GM19438 (cell line): ENCODE measurements around the gene PSMB3.

Experiments
- ATAC-seq: cut with Tn5 transposase; IDR thresholded peaks from one replicate; pipeline ENCODE4 v1.9.1; 2021; ENCODE audit warnings: low read depth; ENCODE audit not compliant: unreplicated experiment

The PSMB3 gene

DNA sequence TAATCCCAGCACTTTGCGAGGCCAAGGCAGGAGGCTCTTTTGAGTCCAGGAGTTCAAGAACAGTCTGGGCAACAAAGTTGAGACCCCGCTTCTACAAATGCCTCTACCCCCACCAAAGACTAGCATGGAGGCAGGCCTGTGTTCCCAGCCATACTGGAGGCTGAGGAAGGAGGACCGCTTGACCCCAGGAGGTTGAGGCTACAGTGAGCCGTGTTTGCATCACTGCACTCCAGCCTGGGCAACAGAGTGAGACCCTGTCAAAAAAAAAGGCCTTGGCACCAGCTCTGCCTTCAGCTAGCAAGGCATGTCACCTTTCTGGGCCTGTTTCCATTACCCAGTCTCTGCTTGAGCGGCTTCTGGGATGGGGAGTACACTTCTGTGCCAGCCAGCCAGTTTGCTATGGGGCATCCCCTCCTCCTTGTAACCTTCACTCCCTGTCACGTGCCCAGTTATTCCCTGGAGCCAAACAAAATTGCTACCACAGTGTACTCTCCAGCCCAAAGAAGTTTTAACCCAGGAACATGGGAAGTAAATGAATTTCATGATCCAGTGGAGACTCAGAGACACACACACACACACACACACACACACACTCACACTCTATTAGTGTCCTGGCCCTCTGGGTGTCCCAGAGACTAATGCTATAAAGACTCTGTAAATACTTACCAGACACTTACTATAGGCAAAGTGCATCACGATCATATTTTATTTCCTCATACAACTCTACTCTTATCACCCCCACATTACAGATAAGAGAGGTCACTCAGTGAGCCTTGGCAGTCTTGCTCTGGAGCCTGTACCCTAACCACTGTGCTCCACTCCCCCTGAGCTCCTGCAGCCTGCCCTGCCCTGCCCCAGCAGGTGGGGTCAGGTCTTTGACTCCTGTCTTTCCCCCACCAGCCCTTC is 19.9 kb upstream of the PSMB3 start:
- no peak for ATAC-seq

DNA sequence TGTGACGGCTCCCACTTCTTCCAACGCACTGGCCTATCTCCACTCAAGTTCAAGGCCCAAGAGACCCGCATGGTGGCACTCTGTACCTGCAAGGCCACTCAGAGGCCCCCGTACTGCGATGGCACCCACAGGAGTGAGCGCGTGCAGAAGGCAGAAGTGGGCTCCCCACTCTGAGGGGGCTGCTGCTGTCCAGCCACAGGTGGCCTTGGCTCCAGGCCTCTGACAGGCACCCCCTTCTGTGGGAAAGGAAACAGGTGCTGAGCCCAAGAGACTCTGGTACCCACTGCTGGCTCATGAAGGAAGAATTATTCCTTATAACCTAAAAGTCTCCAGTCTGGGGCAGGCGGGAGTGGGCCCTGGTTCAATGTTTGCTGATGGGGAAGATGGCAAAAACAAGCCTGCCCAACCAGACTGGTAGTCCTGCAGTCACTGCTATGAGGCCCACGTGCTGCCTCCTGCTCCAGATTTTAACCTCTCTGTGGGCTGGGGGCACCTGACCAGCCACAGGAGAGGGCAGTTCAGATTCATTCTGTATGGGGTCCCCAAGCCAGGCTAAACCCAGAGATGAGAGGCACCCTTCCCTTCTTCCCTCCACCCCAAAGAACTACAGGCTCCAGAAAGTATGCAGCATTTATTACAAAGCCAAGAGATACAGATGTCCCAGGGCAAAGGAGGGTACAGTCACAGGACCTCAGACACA is 19.1 kb upstream of the PSMB3 start:
- no peak for ATAC-seq

DNA sequence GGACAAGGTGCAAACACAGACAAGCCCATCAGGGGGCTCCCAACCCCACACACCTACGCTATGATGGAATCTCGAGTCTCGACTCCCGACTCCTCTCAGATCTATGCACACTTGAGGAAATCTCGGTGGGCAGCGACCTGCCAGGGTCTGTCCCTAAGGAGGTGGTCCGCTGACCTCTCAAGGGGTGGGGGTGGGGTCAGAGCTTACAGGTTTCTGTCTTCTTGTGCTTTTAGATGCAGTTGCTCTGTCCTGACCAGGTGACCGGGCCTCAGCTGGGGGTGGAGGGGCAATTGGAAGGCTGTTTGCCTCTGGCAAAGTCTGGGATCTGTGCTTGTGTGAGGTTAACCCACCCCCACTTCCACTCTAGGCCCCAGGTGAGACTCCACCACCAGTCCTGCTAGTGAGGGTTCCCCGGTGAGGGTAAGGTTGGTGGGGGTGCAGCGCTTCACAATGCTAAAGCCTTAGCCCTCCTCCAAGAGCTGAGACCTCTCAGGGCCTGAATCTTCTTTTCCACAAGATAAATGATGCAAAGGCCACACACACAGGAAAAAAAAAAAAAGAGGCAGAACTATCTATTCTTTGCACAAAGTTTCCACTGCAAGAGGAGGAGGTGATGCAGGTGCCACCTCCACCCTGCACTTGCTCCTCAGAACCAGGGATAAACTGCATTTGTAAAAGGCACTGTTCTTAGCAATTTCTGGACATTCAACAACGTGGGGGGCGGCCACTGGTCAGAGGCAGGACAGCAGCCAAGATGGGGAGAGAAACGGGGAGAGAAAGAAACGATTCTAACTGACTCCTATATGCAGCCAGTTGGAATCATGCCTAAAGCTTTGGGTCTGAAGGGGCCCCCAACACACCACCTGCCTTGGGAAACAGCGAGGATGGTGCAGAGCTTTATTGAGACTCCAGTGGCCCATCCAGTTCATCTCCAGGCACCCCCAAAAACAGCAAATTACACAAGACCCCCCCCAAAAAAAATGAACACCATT is 18.3 kb upstream of the PSMB3 start:
- no peak for ATAC-seq

GRCh38 chr17:38735161-38735997 is 17.2 kb upstream of the PSMB3 start:
- no peak for ATAC-seq

DNA sequence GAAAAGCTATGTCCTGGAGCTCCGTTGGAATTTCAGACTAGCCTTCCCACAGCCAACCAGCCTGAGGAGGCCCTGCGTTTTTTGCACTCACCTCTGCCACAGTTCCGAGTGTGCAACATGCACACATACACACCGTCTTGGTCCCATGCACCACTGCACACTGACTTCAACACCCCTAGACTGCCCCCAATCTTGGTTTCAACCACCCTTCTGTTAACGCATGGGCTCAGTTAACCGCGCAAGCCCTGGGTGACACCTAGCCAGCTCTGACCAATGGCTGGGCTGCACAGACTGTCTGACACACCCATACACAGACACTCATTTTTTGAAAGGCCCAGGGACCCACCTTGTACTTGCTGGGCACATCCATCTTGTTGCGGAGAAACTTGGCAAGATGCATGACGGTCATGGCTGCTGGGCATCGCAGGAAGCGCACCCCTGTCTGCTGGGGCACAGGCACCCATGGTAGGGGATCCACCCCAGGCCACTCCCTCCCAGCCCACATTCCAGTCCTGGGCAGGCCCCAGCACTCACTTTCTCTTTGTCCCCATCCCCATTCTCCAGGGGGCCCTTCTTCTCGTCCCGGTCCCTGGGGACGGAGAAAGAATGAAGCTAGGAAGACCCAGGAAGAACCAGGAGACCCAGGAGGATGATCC is 14.4 kb upstream of the PSMB3 start:
- ATAC-seq = no peak

- no peak for ATAC-seq
Observed at GRCh38 chr17:38738686-38739085, 13.9 kb upstream of the PSMB3 start.

DNA sequence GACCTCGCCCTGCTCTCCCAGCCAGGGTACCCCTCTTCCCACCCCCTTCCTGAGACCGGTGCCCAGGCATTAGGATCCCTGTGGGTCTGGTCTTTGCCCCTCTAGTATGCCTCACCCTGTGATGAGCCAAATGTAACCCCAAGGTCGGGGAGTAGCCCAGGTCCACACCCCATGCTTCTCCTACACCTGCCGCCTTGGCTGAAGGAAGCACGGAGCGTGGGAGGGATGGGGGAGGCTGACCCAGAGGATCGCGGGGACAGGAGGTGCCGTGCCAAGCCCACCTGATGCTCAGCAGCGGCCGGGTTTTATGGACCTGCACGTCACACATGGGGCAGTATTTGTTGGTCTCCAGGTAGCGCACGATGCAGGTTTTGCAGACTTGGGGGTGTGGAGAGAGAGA is 13.2 kb upstream of the PSMB3 start:
- no peak for ATAC-seq

- ATAC-seq = no peak
Observed at GRCh38 chr17:38740044-38740443, 12.5 kb upstream of the PSMB3 start.

DNA sequence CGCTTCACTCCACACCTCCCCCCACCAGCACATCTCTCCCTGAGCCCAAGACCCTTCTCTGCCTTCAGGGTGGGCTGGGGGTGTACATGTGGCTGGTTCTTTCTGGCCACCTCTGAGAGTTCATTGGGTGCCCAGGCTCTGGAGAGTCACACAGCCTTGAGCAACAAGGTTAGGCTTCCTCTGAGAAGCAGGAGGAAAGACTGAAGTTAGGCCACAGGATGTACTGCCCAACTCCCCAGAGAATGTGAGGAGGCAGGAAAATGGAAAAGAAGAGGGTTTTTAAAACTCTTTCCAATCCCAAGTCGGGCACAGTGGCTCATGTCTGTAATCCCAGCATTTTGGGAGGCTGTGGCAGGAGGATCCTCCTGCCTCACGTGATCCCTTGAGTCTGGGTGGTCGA is 11.7 kb upstream of the PSMB3 start:
- no peak for ATAC-seq

- no peak for ATAC-seq
Observed at GRCh38 chr17:38741461-38741860, 11.1 kb upstream of the PSMB3 start.

- ATAC-seq = no peak
Observed at GRCh38 chr17:38741921-38742410, 10.6 kb upstream of the PSMB3 start.

DNA sequence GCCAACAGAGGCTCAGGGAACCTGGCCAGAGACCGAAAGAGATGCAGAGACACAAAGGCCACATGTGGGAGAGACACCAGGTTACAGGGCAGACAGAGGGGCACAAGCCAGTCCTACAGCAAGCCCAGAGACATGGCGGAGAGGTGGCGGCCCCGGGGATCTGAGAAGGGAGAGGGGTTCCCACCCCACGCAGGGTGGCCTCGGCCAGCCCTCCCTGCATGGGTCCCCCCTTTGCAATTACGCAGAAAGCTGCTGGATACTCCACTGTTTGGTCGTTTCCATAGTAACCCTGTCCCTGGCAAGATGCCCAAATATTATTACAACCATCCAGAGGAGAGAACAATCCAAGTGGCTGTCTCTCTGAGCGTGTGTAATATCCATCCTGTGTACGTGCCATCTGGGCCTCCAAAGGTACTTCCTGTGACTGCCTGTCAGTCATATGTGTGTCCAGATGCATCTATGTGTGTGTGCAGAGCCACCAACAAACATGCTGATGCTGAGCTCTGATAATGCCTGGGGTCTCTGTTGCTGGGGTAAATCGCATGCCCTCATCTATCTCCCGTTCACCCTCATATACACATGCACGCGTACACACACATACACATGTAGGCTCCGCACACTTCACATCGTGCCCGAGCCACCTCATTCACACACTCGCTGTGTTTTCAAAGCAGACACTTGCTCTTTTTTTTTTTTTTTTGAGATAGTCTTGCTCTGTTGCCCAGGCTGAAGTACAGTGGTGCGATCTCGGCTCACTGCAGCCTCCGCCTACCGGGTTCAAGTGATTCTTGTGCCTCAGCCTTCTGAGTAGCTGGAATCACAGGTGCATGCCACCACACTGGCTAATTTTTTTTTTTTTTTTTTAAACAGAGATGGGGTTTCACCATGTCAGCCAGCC is 9.9 kb upstream of the PSMB3 start:
- no peak for ATAC-seq

GRCh38 chr17:38743556-38744171 is 8.9 kb upstream of the PSMB3 start:
- ATAC-seq = no peak

GRCh38 chr17:38745545-38745944 is 7.0 kb upstream of the PSMB3 start:
- no peak for ATAC-seq

DNA sequence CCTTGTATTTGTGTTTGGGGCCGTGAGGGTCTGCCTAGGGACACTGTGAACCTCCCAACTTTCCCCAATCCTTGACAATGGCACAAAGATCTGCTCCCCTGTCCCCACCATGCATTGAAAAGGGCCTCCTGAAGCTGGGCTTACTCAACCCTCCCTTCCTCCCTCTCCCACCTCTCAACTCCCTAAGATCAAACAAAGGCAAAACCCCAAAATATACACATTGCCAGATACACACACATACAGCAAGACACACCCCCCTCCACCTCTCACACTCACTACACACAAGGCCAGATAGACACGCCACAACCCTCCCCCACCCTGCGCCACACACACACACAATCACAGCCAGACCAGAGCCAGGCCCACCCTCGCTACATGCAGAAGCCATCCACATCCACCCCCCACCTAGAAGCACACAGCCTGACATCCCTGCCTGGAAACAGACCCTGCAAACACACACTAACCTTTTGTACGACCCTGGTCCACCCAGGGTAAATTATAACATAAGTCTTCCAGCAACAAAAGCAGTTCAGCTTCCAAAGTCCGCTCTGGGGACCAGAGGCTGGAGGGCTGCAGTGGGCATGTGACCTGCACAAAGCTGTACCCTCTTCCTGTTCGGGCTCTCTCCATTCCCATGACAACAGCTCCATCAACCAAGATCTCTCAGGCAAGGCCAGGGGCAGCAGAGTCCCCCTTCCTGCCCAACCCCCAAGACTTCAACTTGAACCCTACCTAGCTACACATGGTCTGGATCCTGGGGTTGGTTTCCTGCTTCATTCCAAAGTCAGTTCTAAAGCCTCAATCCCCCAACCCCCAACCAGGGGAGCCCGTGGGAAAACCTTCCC is 6.3 kb upstream of the PSMB3 start:
- no peak for ATAC-seq

DNA sequence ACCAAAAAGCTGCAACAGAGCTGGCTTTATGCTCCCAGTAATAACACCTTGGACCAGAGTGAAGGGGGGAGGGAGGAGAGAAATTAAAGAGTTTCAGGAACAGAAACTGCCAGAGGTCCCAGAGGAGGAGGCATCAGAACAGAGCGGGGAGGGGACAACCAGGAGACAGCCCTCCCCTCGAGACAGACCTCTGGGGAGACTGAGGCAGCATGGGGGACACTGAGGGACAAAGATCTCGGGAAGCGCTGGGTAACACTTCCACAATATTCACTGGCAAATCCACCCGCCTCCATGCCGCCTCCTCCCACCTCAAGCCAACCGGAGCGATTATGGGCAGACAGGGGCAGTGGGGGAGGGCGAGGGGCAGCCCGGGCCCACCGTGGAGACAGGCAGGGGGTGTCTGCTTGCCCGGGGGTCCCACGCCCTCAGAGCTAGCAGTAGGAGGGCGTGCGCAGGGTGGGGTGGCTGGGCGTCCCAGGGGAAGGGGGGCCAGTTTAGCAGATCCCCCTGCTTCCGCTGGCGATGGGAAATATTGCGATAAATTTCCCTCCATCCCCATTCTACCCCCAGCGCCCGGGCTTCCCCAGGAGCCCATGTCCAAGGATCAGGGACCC is 5.6 kb upstream of the PSMB3 start:
- ATAC-seq = no peak
